Fibroblast of pulmonary artery (primary cell): ENCODE data around the gene DLGAP4.

ENCODE experiments used
- DNase-seq: peaks from one replicate; pipeline ENCODE4 v3.0.0-alpha.2; 2010; ENCODE audit warnings: low read depth
- H3K4me3 ChIP-seq: replicated peaks from 2 replicates; pipeline ENCODE4 v1.5.1; 2011; ENCODE audit warnings: low read depth, mild to moderate bottlenecking, control low read depth, low read length, moderate library complexity
- CTCF ChIP-seq: IDR thresholded peaks from 2 replicates; pipeline ENCODE4 v1.5.1; 2011; ENCODE audit warnings: mild to moderate bottlenecking, control low read depth, low read length, inconsistent platforms; ENCODE audit errors: missing control alignments

The DLGAP4 gene

GRCh38 chr20:36404435-36404978, 98.4 kb downstream of the DLGAP4 start:
- H3K4me3 ChIP-seq: no peak overlapping the region
- TF ChIP-seq CTCF: no peak
- no peak for DNase-seq

- DNase-seq: peak; percentile 24
- no peak overlapping the region for H3K4me3 ChIP-seq
- TF ChIP-seq CTCF: no peak
Measured at GRCh38 chr20:36405255-36405654, 99.1 kb downstream of the DLGAP4 start.

- no peak for TF ChIP-seq CTCF
- peak; percentile 48 for DNase-seq
- H3K4me3 ChIP-seq: no peak overlapping the region
Measured at GRCh38 chr20:36407199-36407733, 101.1 kb downstream of the DLGAP4 start.

GRCh38 chr20:36408219-36408618, 102.1 kb downstream of the DLGAP4 start:
- DNase-seq: peak; percentile 63
- no peak for TF ChIP-seq CTCF
- no peak overlapping the region for H3K4me3 ChIP-seq

- DNase-seq: no peak
- H3K4me3 ChIP-seq: no peak overlapping the region
- no peak for TF ChIP-seq CTCF
Measured at GRCh38 chr20:36411861-36412454, 105.8 kb downstream of the DLGAP4 start.

- DNase-seq: no peak
- TF ChIP-seq CTCF: no peak
- H3K4me3 ChIP-seq: no peak overlapping the region
Measured at GRCh38 chr20:36415475-36416002, 109.4 kb downstream of the DLGAP4 start.
